Neural progenitor cell (in vitro differentiated cells): ENCODE measurements around the gene VASH2.

ENCODE experiments used
- EZH2 ChIP-seq: fragments of 200-600 bp; sonication (generic); IDR thresholded peaks from 2 replicates; pipeline ENCODE4 v1.6.1; 2017; ENCODE audit warnings: antibody characterized with exemption, mild to moderate bottlenecking, moderate library complexity
- TF ChIP-seq, protein P1 (sequence below): fragments of 200-600 bp; sonication (generic); IDR thresholded peaks from 2 replicates; pipeline ENCODE4 v1.5.1; 2017; ENCODE audit warnings: antibody characterized with exemption, mild to moderate bottlenecking

DNA sequence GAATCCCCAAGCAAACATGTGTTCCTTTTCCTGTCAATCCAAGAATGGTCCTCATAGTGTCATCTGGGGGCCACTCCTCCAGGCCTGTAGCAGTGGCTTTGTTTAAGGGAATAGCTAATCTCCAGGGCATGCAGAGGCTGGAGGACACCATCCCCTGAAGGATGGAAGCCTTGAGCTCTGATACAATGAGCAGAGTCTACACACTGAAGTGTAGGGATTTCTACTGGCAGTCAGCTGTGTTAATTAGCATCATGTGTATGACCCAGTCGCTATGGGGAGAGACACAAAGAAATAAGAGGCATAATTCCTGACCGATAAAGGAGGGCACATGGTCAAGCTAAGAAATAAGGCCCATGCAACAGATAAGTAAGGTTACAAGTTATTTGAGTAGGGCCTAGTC lies 36.2 kb downstream of the VASH2 start:
- TF ChIP-seq, protein P1, sequence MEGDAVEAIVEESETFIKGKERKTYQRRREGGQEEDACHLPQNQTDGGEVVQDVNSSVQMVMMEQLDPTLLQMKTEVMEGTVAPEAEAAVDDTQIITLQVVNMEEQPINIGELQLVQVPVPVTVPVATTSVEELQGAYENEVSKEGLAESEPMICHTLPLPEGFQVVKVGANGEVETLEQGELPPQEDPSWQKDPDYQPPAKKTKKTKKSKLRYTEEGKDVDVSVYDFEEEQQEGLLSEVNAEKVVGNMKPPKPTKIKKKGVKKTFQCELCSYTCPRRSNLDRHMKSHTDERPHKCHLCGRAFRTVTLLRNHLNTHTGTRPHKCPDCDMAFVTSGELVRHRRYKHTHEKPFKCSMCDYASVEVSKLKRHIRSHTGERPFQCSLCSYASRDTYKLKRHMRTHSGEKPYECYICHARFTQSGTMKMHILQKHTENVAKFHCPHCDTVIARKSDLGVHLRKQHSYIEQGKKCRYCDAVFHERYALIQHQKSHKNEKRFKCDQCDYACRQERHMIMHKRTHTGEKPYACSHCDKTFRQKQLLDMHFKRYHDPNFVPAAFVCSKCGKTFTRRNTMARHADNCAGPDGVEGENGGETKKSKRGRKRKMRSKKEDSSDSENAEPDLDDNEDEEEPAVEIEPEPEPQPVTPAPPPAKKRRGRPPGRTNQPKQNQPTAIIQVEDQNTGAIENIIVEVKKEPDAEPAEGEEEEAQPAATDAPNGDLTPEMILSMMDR, result no peak
- no peak for TF ChIP-seq EZH2
